Heart left ventricle (tissue), 16 donors: ENCODE data around the gene SIDT2. TPM values are rescaled to one million over a fixed set of nuclear protein-coding genes. Genes with fewer than 3 reads are reported as not detected.

ENCODE experiments used
- ATAC-seq, 4 donors: fragments of 200-7000 bp; cut with Tn5 transposase; one replicate each; pipeline ENCODE4 v1.9.1; 2020 to 2022; ENCODE audit warnings: moderate library complexity in 4 of 4, mild to moderate bottlenecking in 3 of 4, moderate number of reproducible peaks in 1 of 4
- DNase-seq, 5 donors: peaks; one replicate each; pipeline ENCODE4 v3.0.0-alpha.2; 2020
- H3K27ac ChIP-seq, 12 donors: fragments of 200-600 bp; sonication (generic) in 4 of 12; one replicate each; pipeline versions ENCODE4 v1.5.0 to v1.8.0; 2016 to 2022; ENCODE audit warnings: mild to moderate bottlenecking in 2 of 12
- H3K27me3 ChIP-seq, 9 donors: fragments of 200-600 bp; sonication (generic) in 2 of 9; one replicate each; pipeline versions ENCODE4 v1.5.1 to v1.8.0; 2016 to 2022; ENCODE audit warnings: mild to moderate bottlenecking in 3 of 9
- H3K36me3 ChIP-seq, 9 donors: fragments of 200-600 bp; sonication (generic) in 2 of 9; one replicate each; pipeline versions ENCODE4 v1.5.0 to v1.8.0; 2018 to 2022; ENCODE audit warnings: mild to moderate bottlenecking in 2 of 9
- H3K4me1 ChIP-seq, 12 donors: fragments of 200-600 bp; sonication (generic) in 4 of 12; one replicate each; pipeline versions ENCODE4 v1.5.0 to v1.8.0; 2016 to 2022; ENCODE audit warnings: mild to moderate bottlenecking in 3 of 12
- H3K4me3 ChIP-seq, 12 donors: fragments of 200-600 bp; sonication (generic) in 4 of 12; one replicate each; pipeline versions ENCODE4 v1.5.0 to v1.8.0; 2017 to 2022; ENCODE audit warnings: mild to moderate bottlenecking in 9 of 12, moderate library complexity in 4 of 12
- H3K9me3 ChIP-seq, 12 donors: fragments of 200-600 bp; sonication (generic) in 4 of 12; one replicate each; pipeline versions ENCODE4 v1.5.0 to v1.8.0; 2016 to 2022; ENCODE audit warnings: mild to moderate bottlenecking in 1 of 12
- POLR2A ChIP-seq, 2 donors: fragments of 450-650 bp; IDR thresholded peaks; one replicate each; pipeline ENCODE4 v1.6.1; 2017; ENCODE audit warnings: antibody characterized with exemption in 2 of 2, mild to moderate bottlenecking in 2 of 2, moderate library complexity in 2 of 2
- WGBS, 4 donors: extraction: QIAGEN DNeasy Blood & Tissue Kit in 2 of 4; methylation state at CpG; one replicate each; pipeline versions ENCODE4 v1.1.5 to v1.1.7; 2013 to 2018; 5-methylcytosine and 5-hydroxymethylcytosine counted together
- intact Hi-C, 10 donors: fragments of 100-400 bp; cut with DNase I; formaldehyde crosslinking; loops; one replicate each; pipeline versions ENCODE4 v1.11.1 to v1.14.2; 2022
- polyA plus RNA-seq, 2 donors: library from polyadenylated mRNA; stranded (reverse); fragments of 200-250 nt; gene quantifications; one replicate each; pipeline ENCODE4 v1.2.3, GENCODE V29; 2013
- total RNA-seq, 9 donors: library from RNA; depleted of rRNA in 2 of 9; stranded (reverse); fragments of >200 nt in 2 of 9; fragmentation: NEBNext Ultra II Directional in 3 of 9; extraction: Animal tissue kit (Norgen Biotek cat#: 25700) in 3 of 9; gene quantifications; one replicate each; pipeline versions ENCODE4 v1.1.0 to v1.2.4, GENCODE V29; 2016 to 2023
- TF ChIP-seq, protein P1 (sequence below), 12 donors: fragments of 200-600 bp; sonication (generic) in 4 of 12; IDR thresholded peaks; one replicate each; pipeline versions ENCODE4 v1.5.0 to v1.8.0; 2018 to 2022; ENCODE audit warnings: antibody characterized with exemption in 12 of 12, mild to moderate bottlenecking in 5 of 12
- donor health status: ischemic (EF 13 %, LVEDD 7.1; RV severe dilation, severe dysfunction).
- donor health status: healthy with polysubstance abuse.
- donor health status: DM: no; HTN: yes; CAD: no.
- donor health status: DM: no; HTN: no; CAD: no.
- donor health status: ischemic (EF 25% LVEDD 6.9; RV normal size, moderate dysfunction).
- donor health status: ischemic (EF 25% LVEDD 5.7; RV mildly dilated, moderate dysfunction).
- donor health status: healthy.
- donor health status: DM: yes; HTN: yes; CAD: no.
- donor health status: ischemic (EF 35%, LVEDD 5.7; RV mildly dilated, moderate dysfunction).
- donor health status: nonischemic (EF 11% LVEDD 7.7; RV severe dilation, severe dysfunction).
- donor health status: DM: yes; HTN: yes; CAD: no.
- donor health status: PGD.
- donor health status: ischemic (EF 29% LVEDD 5.4; RV normal size, mild dysfunction).
- donor health status: nonischemic (EF 23%, LVEDD 6.1; RV moderate dilation, normal function).

The SIDT2 gene
- total and polyA plus RNA-seq, 11 donors: 13.9 to 45.5 (median 19.3) TPM

DNA sequence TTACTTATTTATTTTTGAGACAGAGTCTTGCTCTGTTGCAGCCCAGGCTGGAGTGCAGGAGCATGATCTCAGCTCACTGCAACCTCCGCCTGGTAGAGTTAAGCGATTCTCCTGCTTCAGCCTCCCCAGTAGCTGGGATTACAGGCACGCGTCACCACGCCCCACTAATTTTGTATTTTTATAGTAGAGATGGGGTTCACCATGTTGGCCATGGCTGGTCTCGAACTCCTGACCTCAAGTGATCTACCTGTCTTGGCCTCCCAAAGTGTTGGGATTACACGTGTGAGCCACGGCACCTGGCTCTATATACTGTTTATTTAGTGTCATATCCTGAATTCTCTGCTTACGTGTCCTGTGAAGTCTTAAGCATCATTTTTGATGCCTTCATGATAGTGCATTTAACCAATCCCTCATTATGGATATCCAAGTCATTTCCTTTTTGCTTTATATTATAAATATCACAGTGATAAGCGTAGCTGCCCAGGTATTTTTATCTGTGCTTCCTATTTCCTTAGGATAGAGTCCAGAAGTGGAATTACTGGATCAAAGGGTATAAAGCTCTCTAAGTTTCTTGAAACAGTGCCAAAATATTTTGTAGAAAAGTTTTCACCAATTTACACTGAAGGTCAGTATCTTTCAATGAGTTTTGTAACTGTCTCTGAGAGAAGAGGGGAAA, 871 bp upstream of the SIDT2 start:
- ATAC-seq: no peak
- Histone ChIP-seq H3K27me3 (no peaks in the 10 kb centered on the region), H3K4me1 (peaks cover 0 to 51% (median 40%) of the 10 kb centered on the region in 12 donors), H3K4me3 (peak overlapping the region in 9 of 12 donors; percentile 87 to 96 (median 92)), H3K27ac (peak overlapping the region in 11 of 12 donors; percentile 77 to 98 (median 96)), H3K36me3 (peaks cover 0 to 13% (median 10%) of the 10 kb centered on the region in 9 donors), H3K9me3 (no peaks in the 10 kb centered on the region)
- TF ChIP-seq, protein P1, sequence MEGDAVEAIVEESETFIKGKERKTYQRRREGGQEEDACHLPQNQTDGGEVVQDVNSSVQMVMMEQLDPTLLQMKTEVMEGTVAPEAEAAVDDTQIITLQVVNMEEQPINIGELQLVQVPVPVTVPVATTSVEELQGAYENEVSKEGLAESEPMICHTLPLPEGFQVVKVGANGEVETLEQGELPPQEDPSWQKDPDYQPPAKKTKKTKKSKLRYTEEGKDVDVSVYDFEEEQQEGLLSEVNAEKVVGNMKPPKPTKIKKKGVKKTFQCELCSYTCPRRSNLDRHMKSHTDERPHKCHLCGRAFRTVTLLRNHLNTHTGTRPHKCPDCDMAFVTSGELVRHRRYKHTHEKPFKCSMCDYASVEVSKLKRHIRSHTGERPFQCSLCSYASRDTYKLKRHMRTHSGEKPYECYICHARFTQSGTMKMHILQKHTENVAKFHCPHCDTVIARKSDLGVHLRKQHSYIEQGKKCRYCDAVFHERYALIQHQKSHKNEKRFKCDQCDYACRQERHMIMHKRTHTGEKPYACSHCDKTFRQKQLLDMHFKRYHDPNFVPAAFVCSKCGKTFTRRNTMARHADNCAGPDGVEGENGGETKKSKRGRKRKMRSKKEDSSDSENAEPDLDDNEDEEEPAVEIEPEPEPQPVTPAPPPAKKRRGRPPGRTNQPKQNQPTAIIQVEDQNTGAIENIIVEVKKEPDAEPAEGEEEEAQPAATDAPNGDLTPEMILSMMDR (IDR thresholded peaks at IDR 0.05): no peak
- TF ChIP-seq POLR2A (IDR thresholded peaks at IDR 0.05): no peak
- intact Hi-C loops: loop anchor here in 5 of 10 donors (1.0 to 5.0 kb wide), 6 partner anchors 32 to 55 kb away; partner anchors contain the start of genes PAFAH1B2 (in 4 of the 5), PCSK7 (in 1 of the 5) and RNF214 (in 1 of the 5)
- DNase-seq: no peak
- WGBS, 4 donors: 79 to 84% (median 84%) methylated on average over 10 of the region's 10 CpGs

DNA sequence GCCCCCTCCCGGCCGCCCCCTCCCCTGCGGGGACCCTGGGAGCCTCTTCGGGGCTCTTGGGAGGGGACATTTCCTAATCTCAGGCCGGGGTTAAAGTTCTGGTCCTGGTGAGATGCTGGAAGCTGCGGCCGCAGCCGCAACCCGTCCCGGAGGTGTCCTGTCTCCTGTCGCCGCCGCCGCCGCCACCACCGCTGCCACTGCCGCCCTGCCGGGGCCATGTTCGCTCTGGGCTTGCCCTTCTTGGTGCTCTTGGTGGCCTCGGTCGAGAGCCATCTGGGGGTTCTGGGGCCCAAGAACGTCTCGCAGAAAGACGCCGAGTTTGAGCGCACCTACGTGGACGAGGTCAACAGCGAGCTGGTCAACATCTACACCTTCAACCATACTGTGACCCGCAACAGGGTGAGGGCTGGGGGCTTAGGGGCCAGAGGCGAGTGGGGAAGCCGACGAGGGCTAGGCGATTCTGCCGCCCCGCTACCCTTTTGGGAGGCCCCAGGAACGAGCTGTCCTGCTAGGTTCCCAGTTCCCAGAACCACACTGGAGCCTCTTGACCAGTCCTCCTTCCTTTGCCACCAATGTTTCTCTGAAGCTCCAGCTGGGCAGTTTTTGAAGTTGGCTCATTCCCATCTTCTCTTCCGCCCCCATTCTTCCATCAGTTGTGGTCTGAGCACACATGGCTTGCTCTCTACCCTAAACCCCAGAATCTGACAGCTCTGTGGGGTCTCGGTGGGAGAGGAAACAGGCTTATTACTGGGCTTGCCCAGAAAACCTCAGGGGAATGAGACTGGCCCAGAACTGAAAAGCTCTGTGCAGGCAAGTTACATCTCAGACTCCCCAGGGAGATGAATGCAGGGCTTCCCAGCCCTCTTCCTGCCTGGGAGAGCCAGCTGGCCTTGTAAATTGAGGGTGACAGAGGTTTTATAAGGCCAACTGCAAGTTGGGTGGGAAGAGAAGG, 781 bp downstream of the SIDT2 start:
- H3K4me1 ChIP-seq: peaks cover 0 to 39% (median 28%) of the 10 kb centered on the region in 12 donors
- intact Hi-C loops: loop anchor here in 4 of 10 donors (2.0 to 5.0 kb wide), 5 partner anchors 35 to 53 kb away; partner anchors contain the start of genes PAFAH1B2 (in 4 of the 4), PCSK7 (in 1 of the 4) and RNF214 (in 1 of the 4)
- peak overlapping the region; percentile 77 to 98 (median 96) for H3K27ac ChIP-seq
- peak overlapping the region; percentile 75 to 96 (median 91) for H3K4me3 ChIP-seq
- H3K36me3 ChIP-seq: peaks cover 0 to 27% (median 26%) of the 10 kb centered on the region in 9 donors
- no peak for TF ChIP-seq POLR2A (IDR thresholded peaks at IDR 0.05)
- TF ChIP-seq, protein P1 (IDR thresholded peaks at IDR 0.05): peak in 1 of 12 donors; percentile 2
- no peaks in the 10 kb centered on the region for H3K9me3 ChIP-seq
- H3K27me3 ChIP-seq: no peaks in the 10 kb centered on the region
- WGBS, 4 donors: 0 to 1% (median 1%) methylated on average over 27 to 39 of the region's 39 CpGs
- ATAC-seq: peak; percentile 25 to 55 (median 41)
- peak in 2 of 5 donors; percentile 56 to 57 for DNase-seq

DNA sequence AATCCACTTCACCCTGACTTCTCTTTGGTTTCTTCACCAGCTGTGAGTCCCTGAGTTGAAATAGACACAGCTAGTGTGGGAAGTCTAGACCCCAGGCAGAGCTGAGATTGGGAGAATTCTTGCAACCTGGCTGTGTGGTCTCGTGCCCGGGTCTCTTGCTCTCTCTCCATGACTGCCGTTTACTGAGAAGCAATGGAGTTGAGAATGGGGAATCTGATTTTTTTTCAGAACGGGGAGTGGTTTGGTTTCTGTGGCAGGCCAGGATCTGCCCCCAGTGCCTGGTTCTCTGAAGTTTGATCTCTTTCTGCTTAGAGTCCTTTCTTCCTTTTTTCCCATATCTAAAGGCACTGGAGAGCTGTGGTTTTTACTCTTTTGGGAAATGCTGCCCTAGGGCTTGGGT, 1.5 kb downstream of the SIDT2 start:
- peak overlapping the region; percentile 75 to 96 (median 91) for H3K4me3 ChIP-seq
- peaks cover 0 to 34% (median 30%) of the 10 kb centered on the region in 9 donors for H3K36me3 ChIP-seq
- intact Hi-C loops: loop anchor here in 7 of 10 donors (2.0 to 5.0 kb wide), 3 partner anchors 39 to 47 kb away; no protein-coding TSS in a partner anchor
- H3K27me3 ChIP-seq: no peaks in the 10 kb centered on the region
- 50 to 59% (median 56%) methylated on average over 4 of the region's 4 CpGs for WGBS, 4 donors
- TF ChIP-seq, protein P1 (IDR thresholded peaks at IDR 0.05): no peak
- no peak for TF ChIP-seq POLR2A (IDR thresholded peaks at IDR 0.05)
- peaks cover 0 to 38% (median 28%) of the 10 kb centered on the region in 12 donors for H3K4me1 ChIP-seq
- ATAC-seq (no peak), DNase-seq (no peak)
- no peaks in the 10 kb centered on the region for H3K9me3 ChIP-seq
- peak overlapping the region in 11 of 12 donors; percentile 89 to 98 (median 97) for H3K27ac ChIP-seq
